Dermis microvascular lymphatic vessel endothelial cell (primary cell): ENCODE measurements around the gene STK17A. TPM values are rescaled to one million over a fixed set of nuclear protein-coding genes. Genes with fewer than 3 reads are reported as not detected.

Experiments
- DNase-seq, 2 donors: peaks; one replicate each; pipeline versions ENCODE4 v3.0.0 to v3.0.0-alpha.2; 2010; ENCODE audit warnings: low read depth in 2 of 2
- total RNA-seq: library from RNA; depleted of rRNA; stranded (reverse); fragments of >200 nt; gene quantifications from 2 replicates; pipeline ENCODE4 v1.2.1, GENCODE V29; 2014

STK17A gene
- total RNA-seq, 1 donor from 2014 or later = 33.5 TPM

- no peak for DNase-seq
Observed at GRCh38 chr7:43632746-43633145, 49.8 kb downstream of the STK17A start.

- DNase-seq = no peak
Observed at GRCh38 chr7:43634384-43634783, 51.5 kb downstream of the STK17A start.

- DNase-seq = peak in 1 of 2 donors; percentile 13
Observed at GRCh38 chr7:43636093-43636492, 53.2 kb downstream of the STK17A start.

- peak in 1 of 2 donors; percentile 54 for DNase-seq
Observed at GRCh38 chr7:43637114-43637806, 54.4 kb downstream of the STK17A start.

- peak; percentile 97 to 98 for DNase-seq
Observed at GRCh38 chr7:43639858-43640491, 57.1 kb downstream of the STK17A start.

GRCh38 chr7:43640679-43641078 is 57.8 kb downstream of the STK17A start:
- DNase-seq = no peak

GRCh38 chr7:43642897-43643630 is 60.2 kb downstream of the STK17A start:
- no peak for DNase-seq

GRCh38 chr7:43643846-43644245 is 60.9 kb downstream of the STK17A start:
- DNase-seq = no peak

GRCh38 chr7:43645699-43646226 is 62.9 kb downstream of the STK17A start:
- DNase-seq = no peak

GRCh38 chr7:43646603-43647338 is 63.9 kb downstream of the STK17A start:
- peak in 1 of 2 donors; percentile 34 for DNase-seq

- DNase-seq = peak in 1 of 2 donors; percentile 93
Observed at GRCh38 chr7:43647339-43647672, 64.4 kb downstream of the STK17A start.

GRCh38 chr7:43647673-43648472 is 65.0 kb downstream of the STK17A start:
- DNase-seq = peak; percentile 84 to 97

GRCh38 chr7:43648473-43649406 is 65.8 kb downstream of the STK17A start:
- DNase-seq = peak; percentile 54 to 78

- DNase-seq = peak in 1 of 2 donors; percentile 60
Observed at GRCh38 chr7:43649755-43650274, 66.9 kb downstream of the STK17A start.

- peak in 1 of 2 donors; percentile 82 for DNase-seq
Observed at GRCh38 chr7:43650457-43651052, 67.6 kb downstream of the STK17A start.

- no peak for DNase-seq
Observed at GRCh38 chr7:43652364-43652763, 69.5 kb downstream of the STK17A start.

- DNase-seq = no peak
Observed at GRCh38 chr7:43653466-43653865, 70.6 kb downstream of the STK17A start.

GRCh38 chr7:43653891-43654504 is 71.1 kb downstream of the STK17A start:
- DNase-seq = no peak

- DNase-seq = no peak
Observed at GRCh38 chr7:43655584-43655983, 72.7 kb downstream of the STK17A start.
